GM19438 (cell line): Measurements from ENCODE around the gene OR9G1.
"Not testable (repeated sequence)": the region's sequence is repeated elsewhere in the genome, so short reads cannot be mapped to it uniquely, and the experiment has no call there.

Experiments used
- ATAC-seq: cut with Tn5 transposase; IDR thresholded peaks from one replicate; pipeline ENCODE4 v1.9.1; 2021; ENCODE audit warnings: low read depth; ENCODE audit not compliant: unreplicated experiment

OR9G1 gene, protein sequence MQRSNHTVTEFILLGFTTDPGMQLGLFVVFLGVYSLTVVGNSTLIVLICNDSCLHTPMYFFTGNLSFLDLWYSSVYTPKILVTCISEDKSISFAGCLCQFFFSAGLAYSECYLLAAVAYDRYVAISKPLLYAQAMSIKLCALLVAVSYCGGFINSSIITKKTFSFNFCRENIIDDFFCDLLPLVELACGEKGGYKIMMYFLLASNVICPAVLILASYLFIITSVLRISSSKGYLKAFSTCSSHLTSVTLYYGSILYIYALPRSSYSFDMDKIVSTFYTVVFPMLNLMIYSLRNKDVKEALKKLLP

GRCh38 chr11:56698795-56699194, at the start of gene OR9G1:
OR9G1 (plus strand) TSS chr11:56699095; CDS start chr11:56700388, 1,293 bp downstream.
- ATAC-seq = no peak

DNA sequence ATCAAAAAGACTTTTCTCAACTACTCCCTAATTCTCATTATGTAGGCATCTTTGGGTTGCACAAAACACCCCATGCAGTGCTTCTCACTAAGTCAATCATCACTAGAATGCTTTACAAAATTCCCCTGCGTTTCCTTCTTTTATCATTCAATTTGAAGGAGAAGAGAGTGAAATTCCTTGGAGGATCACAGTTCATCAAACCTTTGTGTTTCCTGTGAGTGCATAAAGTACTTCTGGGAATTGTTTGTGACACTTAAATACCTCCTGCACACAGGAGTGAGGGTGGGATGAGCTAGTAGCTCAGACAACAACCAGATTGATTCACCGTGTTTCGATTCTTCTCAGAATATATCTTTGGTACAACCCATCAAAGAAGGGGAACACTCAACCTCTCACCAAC, 39.1 kb upstream of the OR9G1 start:
- ATAC-seq = no peak

DNA sequence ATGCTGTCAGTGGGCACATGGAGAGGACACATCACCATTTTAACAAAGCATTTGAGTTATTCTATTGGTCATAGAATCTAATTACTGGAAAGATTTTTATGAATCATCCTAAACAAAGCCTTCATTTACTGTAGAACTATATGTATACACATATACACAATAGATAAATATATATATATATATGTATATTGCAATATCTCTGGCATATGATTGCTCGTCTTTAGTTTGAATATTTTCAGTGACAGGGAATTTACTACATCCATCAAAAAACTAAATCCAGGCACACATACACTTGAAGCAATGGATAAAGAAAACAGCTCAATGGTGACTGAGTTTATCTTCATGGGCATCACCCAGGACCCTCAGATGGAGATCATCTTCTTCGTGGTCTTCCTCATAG, 35.5 kb upstream of the OR9G1 start, which contains the start of gene OR5AR1:
TSS of gene OR5AR1 (plus strand) at position 301 of the 400 bp plus-strand sequence. CDS start at position 301, 0 bp downstream.
- no peak for ATAC-seq

- ATAC-seq = no peak
These were observed 27.9 kb upstream of the OR9G1 start for GRCh38 chr11:56670984-56671383.

GRCh38 chr11:56688554-56689100, 10.3 kb upstream of the OR9G1 start:
- ATAC-seq = no peak

GRCh38 chr11:56691179-56691578, 7.7 kb upstream of the OR9G1 start:
- ATAC-seq = not testable (repeated sequence)

GRCh38 chr11:56693428-56693827, 5.5 kb upstream of the OR9G1 start:
- no peak for ATAC-seq

- ATAC-seq = no peak
These were observed 1.5 kb downstream of the OR9G1 start for GRCh38 chr11:56700242-56700913.

- no peak for ATAC-seq
These were observed 2.1 kb downstream of the OR9G1 start for GRCh38 chr11:56700914-56701485.

- ATAC-seq = no peak
These were observed 7.0 kb downstream of the OR9G1 start for GRCh38 chr11:56705784-56706396.

GRCh38 chr11:56706486-56706885, 7.6 kb downstream of the OR9G1 start:
- ATAC-seq = no peak

GRCh38 chr11:56714206-56714605, 15.3 kb downstream of the OR9G1 start:
- no peak for ATAC-seq

- ATAC-seq = no peak
These were observed 17.5 kb downstream of the OR9G1 start for GRCh38 chr11:56716379-56716854.

GRCh38 chr11:56720513-56720912, 21.6 kb downstream of the OR9G1 start:
- no peak for ATAC-seq

- ATAC-seq = no peak
These were observed 41.2 kb downstream of the OR9G1 start for GRCh38 chr11:56740107-56740506.

DNA sequence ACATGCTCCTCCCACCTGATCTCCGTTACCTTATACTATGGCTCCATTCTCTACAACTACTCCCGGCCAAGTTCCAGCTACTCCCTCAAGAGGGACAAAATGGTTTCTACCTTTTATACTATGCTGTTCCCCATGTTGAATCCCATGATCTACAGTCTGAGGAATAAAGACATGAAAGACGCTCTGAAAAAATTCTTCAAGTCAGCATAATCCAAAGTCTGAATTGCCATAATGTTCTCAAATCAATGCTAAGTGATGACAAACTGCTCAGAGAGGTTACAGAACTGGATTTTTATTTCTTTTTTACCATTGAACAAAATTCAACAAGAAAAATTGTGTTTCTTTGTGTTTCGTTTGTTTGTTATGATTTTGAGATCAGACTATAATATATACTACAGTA, 42.0 kb downstream of the OR9G1 start:
- ATAC-seq = no peak

GRCh38 chr11:56748597-56748996, 49.7 kb downstream of the OR9G1 start, which contains the start of gene OR9G4:
OR9G4 (minus strand) TSS chr11:56748697; CDS start chr11:56743766, 4,931 bp downstream.
- ATAC-seq = no peak

DNA sequence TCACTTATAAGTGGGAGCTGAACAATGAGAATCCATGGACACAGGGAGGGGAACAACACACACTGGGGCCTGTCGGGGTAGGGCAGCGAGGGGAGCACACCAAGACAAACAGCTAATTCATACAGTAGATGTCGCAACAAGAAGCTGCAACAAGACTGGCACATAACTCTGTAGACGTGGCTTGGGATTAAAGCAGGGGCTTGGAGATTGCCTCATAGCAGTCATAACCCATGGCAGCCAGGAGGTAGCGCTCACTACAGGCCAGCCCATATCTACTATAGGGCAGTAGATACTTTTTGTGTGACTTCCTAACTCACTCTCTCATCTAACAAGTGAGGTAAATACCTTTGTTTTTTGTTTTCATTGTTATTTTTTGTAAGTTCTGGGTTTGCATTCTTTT, 51.3 kb downstream of the OR9G1 start:
- ATAC-seq = no peak

DNA sequence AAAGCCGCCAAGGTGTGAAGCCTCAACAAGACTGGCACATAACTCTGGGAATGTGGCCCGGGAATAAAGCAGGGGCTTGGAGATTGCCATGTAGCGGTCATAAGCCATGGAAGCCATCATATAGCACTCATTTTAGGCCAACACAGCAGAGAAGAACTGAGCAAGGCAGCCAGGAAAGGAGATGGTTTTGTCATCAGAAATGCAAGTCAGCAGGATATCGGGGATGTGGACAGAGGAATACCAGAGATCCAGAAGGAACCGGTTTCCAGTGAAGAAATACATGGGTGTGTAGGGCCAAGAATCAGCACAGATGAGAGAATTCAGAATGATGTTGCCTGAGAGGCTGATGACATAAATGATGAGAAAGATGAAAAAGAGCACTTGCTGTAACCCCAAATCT, 52.6 kb downstream of the OR9G1 start:
- no peak for ATAC-seq
